Ascending aorta (tissue), 2 donors: ENCODE measurements around the gene APOC4. TPM values are rescaled to one million over a fixed set of nuclear protein-coding genes. Genes with fewer than 3 reads are reported as not detected.
A peak's percentile ranks its signal among the peaks of the same experiment; 100 is the strongest.
"Not testable (repeated sequence)": the region's sequence is repeated elsewhere in the genome, so short reads cannot be mapped to it uniquely, and the experiment has no call there.

ENCODE experiments used
- DNase-seq, 2 donors: peaks; one replicate each; pipeline ENCODE4 v3.0.0-alpha.2; 2019; ENCODE audit warnings: low spot score in 2 of 2
- H3K27ac ChIP-seq, 2 donors: fragments of 200-600 bp; sonication (generic); one replicate each; pipeline ENCODE4 v1.5.1; 2016 to 2017; ENCODE audit warnings: mild to moderate bottlenecking in 1 of 2
- H3K27me3 ChIP-seq: fragments of 200-600 bp; sonication (generic); one replicate; pipeline ENCODE4 v1.5.1; 2017
- H3K36me3 ChIP-seq, 2 donors: fragments of 200-600 bp; sonication (generic); one replicate each; pipeline ENCODE4 v1.5.1; 2016
- H3K4me1 ChIP-seq, 2 donors: fragments of 200-600 bp; sonication (generic); one replicate each; pipeline ENCODE4 v1.5.1; 2016 to 2017; ENCODE audit warnings: mild to moderate bottlenecking in 1 of 2
- H3K4me3 ChIP-seq, 2 donors: fragments of 200-600 bp; sonication (generic); one replicate each; pipeline ENCODE4 v1.5.1; 2016 to 2017; ENCODE audit warnings: mild to moderate bottlenecking in 1 of 2
- H3K9me3 ChIP-seq, 2 donors: fragments of 200-600 bp; sonication (generic); one replicate each; pipeline ENCODE4 v1.5.1; 2016
- intact Hi-C: fragments of 100-400 bp; cut with DNase I; formaldehyde crosslinking; loops from one replicate; pipeline ENCODE4 v1.15.1; 2023
- total RNA-seq: library from RNA; depleted of rRNA; stranded (reverse); fragments of >200 nt; gene quantifications from one replicate; pipeline ENCODE4 v1.1.0, GENCODE V29; 2016
- TF ChIP-seq, protein P1 (sequence below), 3 experiments: fragments of 200-600 bp in 2 of 3; fragments of 450-650 bp in 1 of 3; sonication (generic) in 2 of 3; IDR thresholded peaks; one replicate each; pipeline ENCODE4 v1.5.1; 2016 to 2019; ENCODE audit warnings: antibody characterized with exemption in 3 of 3, mild to moderate bottlenecking in 1 of 3, moderate library complexity in 1 of 3

APOC4 gene
- total RNA-seq, 1 donor from 2014 or later: not detected

DNA sequence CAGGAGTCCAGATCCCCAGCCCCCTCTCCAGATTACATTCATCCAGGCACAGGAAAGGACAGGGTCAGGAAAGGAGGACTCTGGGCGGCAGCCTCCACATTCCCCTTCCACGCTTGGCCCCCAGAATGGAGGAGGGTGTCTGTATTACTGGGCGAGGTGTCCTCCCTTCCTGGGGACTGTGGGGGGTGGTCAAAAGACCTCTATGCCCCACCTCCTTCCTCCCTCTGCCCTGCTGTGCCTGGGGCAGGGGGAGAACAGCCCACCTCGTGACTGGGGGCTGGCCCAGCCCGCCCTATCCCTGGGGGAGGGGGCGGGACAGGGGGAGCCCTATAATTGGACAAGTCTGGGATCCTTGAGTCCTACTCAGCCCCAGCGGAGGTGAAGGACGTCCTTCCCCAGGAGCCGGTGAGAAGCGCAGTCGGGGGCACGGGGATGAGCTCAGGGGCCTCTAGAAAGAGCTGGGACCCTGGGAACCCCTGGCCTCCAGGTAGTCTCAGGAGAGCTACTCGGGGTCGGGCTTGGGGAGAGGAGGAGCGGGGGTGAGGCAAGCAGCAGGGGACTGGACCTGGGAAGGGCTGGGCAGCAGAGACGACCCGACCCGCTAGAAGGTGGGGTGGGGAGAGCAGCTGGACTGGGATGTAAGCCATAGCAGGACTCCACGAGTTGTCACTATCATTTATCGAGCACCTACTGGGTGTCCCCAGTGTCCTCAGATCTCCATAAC lies 36.4 kb upstream of the APOC4 start, which contains the start of gene APOE:
Gene APOE, plus strand, starts transcription at position 360 of the 724 bp plus-strand sequence. CDS start 829 bp downstream, outside the sequence.
- Histone ChIP-seq H3K4me1 (peaks cover 0 to 5% of the 10 kb centered on the region in 2 donors), H3K27ac (no peak within 1 kb of the TSS), H3K36me3 (peaks cover 22 to 27% of the 10 kb centered on the region in 2 donors), H3K4me3 (peak within 1 kb of the TSS; percentile 28 to 48), H3K9me3 (no peaks in the 10 kb centered on the region), H3K27me3 (peaks cover 3% of the 10 kb centered on the region)
- TF ChIP-seq, protein P1, sequence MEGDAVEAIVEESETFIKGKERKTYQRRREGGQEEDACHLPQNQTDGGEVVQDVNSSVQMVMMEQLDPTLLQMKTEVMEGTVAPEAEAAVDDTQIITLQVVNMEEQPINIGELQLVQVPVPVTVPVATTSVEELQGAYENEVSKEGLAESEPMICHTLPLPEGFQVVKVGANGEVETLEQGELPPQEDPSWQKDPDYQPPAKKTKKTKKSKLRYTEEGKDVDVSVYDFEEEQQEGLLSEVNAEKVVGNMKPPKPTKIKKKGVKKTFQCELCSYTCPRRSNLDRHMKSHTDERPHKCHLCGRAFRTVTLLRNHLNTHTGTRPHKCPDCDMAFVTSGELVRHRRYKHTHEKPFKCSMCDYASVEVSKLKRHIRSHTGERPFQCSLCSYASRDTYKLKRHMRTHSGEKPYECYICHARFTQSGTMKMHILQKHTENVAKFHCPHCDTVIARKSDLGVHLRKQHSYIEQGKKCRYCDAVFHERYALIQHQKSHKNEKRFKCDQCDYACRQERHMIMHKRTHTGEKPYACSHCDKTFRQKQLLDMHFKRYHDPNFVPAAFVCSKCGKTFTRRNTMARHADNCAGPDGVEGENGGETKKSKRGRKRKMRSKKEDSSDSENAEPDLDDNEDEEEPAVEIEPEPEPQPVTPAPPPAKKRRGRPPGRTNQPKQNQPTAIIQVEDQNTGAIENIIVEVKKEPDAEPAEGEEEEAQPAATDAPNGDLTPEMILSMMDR (IDR thresholded peaks at IDR 0.05): no peak
- no peak for DNase-seq
- intact Hi-C loops: loop anchor here (10.0 kb wide), 1 partner anchor 429 kb away; no protein-coding TSS in a partner anchor

DNA sequence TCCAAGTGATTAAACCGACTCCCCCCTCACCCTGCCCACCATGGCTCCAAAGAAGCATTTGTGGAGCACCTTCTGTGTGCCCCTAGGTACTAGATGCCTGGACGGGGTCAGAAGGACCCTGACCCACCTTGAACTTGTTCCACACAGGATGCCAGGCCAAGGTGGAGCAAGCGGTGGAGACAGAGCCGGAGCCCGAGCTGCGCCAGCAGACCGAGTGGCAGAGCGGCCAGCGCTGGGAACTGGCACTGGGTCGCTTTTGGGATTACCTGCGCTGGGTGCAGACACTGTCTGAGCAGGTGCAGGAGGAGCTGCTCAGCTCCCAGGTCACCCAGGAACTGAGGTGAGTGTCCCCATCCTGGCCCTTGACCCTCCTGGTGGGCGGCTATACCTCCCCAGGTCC lies 34.4 kb upstream of the APOC4 start:
- Histone ChIP-seq H3K27ac (no peak overlapping the region), H3K4me1 (peaks cover 0 to 5% of the 10 kb centered on the region in 2 donors), H3K9me3 (no peaks in the 10 kb centered on the region), H3K27me3 (peaks cover 3% of the 10 kb centered on the region), H3K36me3 (peaks cover 3 to 7% of the 10 kb centered on the region in 2 donors), H3K4me3 (no peak overlapping the region)
- TF ChIP-seq, protein P1 (IDR thresholded peaks at IDR 0.05): no peak
- intact Hi-C loops: loop anchor here (10.0 kb wide), 1 partner anchor 427 kb away; no protein-coding TSS in a partner anchor
- no peak for DNase-seq

DNA sequence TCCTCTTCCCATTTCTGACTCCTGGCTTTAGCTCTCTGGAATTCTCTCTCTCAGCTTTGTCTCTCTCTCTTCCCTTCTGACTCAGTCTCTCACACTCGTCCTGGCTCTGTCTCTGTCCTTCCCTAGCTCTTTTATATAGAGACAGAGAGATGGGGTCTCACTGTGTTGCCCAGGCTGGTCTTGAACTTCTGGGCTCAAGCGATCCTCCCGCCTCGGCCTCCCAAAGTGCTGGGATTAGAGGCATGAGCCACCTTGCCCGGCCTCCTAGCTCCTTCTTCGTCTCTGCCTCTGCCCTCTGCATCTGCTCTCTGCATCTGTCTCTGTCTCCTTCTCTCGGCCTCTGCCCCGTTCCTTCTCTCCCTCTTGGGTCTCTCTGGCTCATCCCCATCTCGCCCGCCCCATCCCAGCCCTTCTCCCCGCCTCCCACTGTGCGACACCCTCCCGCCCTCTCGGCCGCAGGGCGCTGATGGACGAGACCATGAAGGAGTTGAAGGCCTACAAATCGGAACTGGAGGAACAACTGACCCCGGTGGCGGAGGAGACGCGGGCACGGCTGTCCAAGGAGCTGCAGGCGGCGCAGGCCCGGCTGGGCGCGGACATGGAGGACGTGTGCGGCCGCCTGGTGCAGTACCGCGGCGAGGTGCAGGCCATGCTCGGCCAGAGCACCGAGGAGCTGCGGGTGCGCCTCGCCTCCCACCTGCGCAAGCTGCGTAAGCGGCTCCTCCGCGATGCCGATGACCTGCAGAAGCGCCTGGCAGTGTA lies 33.8 kb upstream of the APOC4 start:
- Histone ChIP-seq H3K4me1 (peaks cover 0 to 5% of the 10 kb centered on the region in 2 donors), H3K9me3 (no peaks in the 10 kb centered on the region), H3K27me3 (peaks cover 3% of the 10 kb centered on the region), H3K27ac (no peak overlapping the region), H3K36me3 (peaks cover 0 to under 1% of the 10 kb centered on the region in 2 donors), H3K4me3 (no peak overlapping the region)
- TF ChIP-seq, protein P1 (IDR thresholded peaks at IDR 0.05): no peak
- no peak for DNase-seq
- intact Hi-C loops: loop anchor here (10.0 kb wide), 1 partner anchor 427 kb away; no protein-coding TSS in a partner anchor

DNA sequence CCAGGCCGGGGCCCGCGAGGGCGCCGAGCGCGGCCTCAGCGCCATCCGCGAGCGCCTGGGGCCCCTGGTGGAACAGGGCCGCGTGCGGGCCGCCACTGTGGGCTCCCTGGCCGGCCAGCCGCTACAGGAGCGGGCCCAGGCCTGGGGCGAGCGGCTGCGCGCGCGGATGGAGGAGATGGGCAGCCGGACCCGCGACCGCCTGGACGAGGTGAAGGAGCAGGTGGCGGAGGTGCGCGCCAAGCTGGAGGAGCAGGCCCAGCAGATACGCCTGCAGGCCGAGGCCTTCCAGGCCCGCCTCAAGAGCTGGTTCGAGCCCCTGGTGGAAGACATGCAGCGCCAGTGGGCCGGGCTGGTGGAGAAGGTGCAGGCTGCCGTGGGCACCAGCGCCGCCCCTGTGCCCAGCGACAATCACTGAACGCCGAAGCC lies 33.2 kb upstream of the APOC4 start:
- peaks cover 3% of the 10 kb centered on the region for H3K27me3 ChIP-seq
- no peak overlapping the region for H3K27ac ChIP-seq
- intact Hi-C loops: loop anchor here (10.0 kb wide), 1 partner anchor 426 kb away; no protein-coding TSS in a partner anchor
- DNase-seq: no peak
- H3K36me3 ChIP-seq: no peaks in the 10 kb centered on the region
- H3K4me1 ChIP-seq: peaks cover 0 to 5% of the 10 kb centered on the region in 2 donors
- H3K9me3 ChIP-seq: no peaks in the 10 kb centered on the region
- TF ChIP-seq, protein P1 (IDR thresholded peaks at IDR 0.05): no peak
- H3K4me3 ChIP-seq: no peak overlapping the region

DNA sequence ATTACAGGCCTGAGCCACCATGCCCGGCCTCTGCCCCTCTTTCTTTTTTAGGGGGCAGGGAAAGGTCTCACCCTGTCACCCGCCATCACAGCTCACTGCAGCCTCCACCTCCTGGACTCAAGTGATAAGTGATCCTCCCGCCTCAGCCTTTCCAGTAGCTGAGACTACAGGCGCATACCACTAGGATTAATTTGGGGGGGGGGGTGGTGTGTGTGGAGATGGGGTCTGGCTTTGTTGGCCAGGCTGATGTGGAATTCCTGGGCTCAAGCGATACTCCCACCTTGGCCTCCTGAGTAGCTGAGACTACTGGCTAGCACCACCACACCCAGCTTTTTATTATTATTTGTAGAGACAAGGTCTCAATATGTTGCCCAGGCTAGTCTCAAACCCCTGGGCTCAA lies 32.3 kb upstream of the APOC4 start:
- TF ChIP-seq, protein P1 (IDR thresholded peaks at IDR 0.05): no peak
- DNase-seq: no peak
- Histone ChIP-seq H3K36me3 (no peaks in the 10 kb centered on the region), H3K4me3 (no peak overlapping the region), H3K9me3 (no peaks in the 10 kb centered on the region), H3K27me3 (peaks cover 3% of the 10 kb centered on the region), H3K4me1 (peaks cover 0 to 5% of the 10 kb centered on the region in 2 donors), H3K27ac (no peak overlapping the region)
- intact Hi-C loops: loop anchor here (5.0 to 10.0 kb wide), 2 partner anchors 128 to 425 kb away; partner anchors contain the start of gene CLASRP

DNA sequence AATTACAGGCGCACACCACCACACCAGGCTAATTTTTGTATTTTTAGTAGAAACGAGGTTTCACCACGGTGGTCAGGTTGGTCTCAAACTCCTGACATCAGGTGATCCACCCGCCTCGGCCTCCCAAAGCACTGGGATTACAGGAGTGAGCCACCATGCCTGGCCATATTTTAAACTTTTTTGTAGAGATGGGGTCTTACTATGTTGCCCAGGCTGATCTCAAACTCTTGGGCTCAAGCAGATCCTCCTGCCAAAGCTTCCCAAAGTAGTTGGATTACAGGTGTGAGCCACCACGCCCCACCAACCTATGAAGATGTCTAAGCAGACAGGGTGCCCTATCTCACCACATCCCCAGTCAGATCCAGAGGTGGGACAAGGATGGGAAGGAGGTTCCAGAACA lies 30.1 kb upstream of the APOC4 start:
- not testable (repeated sequence) for H3K4me3 ChIP-seq, H3K27ac ChIP-seq, H3K36me3 ChIP-seq, H3K9me3 ChIP-seq, DNase-seq, H3K27me3 ChIP-seq, H3K4me1 ChIP-seq
- intact Hi-C loops: loop anchor here (5.0 kb wide), 1 partner anchor 125 kb away; the partner anchor contains the start of gene CLASRP
